NCI-H1105 (cell line): ENCODE data around the gene CSTPP1.
"Not testable (repeated sequence)": the region's sequence is repeated elsewhere in the genome, so short reads cannot be mapped to it uniquely, and the experiment has no call there.

ENCODE experiments used
- DNase-seq: peaks from one replicate; lab custom pipeline; 2025; lab: John Stamatoyannopoulos, UW

The CSTPP1 gene

GRCh38 chr11:46953093-46953492, 16.5 kb downstream of the CSTPP1 start:
- DNase-seq: no peak

GRCh38 chr11:46958777-46959176, 22.2 kb downstream of the CSTPP1 start:
- DNase-seq: no peak

GRCh38 chr11:46961041-46961440, 24.5 kb downstream of the CSTPP1 start:
- no peak for DNase-seq

GRCh38 chr11:46961886-46962285, 25.3 kb downstream of the CSTPP1 start:
- DNase-seq: not testable (repeated sequence)

GRCh38 chr11:46963844-46964243, 27.3 kb downstream of the CSTPP1 start:
- DNase-seq: no peak

GRCh38 chr11:46966773-46967172, 30.2 kb downstream of the CSTPP1 start:
- no peak for DNase-seq

- no peak for DNase-seq
Observed at GRCh38 chr11:46967962-46968361, 31.4 kb downstream of the CSTPP1 start.

- no peak for DNase-seq
Observed at GRCh38 chr11:46969379-46969778, 32.8 kb downstream of the CSTPP1 start.

- DNase-seq: no peak
Observed at GRCh38 chr11:46970913-46971625, 34.5 kb downstream of the CSTPP1 start.

- no peak for DNase-seq
Observed at GRCh38 chr11:46972343-46972742, 35.8 kb downstream of the CSTPP1 start.

- DNase-seq: no peak
Observed at GRCh38 chr11:46972821-46973220, 36.3 kb downstream of the CSTPP1 start.

GRCh38 chr11:46976182-46976854, 39.8 kb downstream of the CSTPP1 start:
- DNase-seq: no peak

- no peak for DNase-seq
Observed at GRCh38 chr11:46977038-46977813, 40.7 kb downstream of the CSTPP1 start.

- no peak for DNase-seq
Observed at GRCh38 chr11:46978005-46978491, 41.5 kb downstream of the CSTPP1 start.

GRCh38 chr11:46979358-46979757, 42.8 kb downstream of the CSTPP1 start:
- DNase-seq: no peak

GRCh38 chr11:46981436-46981835, 44.9 kb downstream of the CSTPP1 start:
- DNase-seq: no peak

- DNase-seq: no peak
Observed at GRCh38 chr11:46982797-46983452, 46.4 kb downstream of the CSTPP1 start.

- DNase-seq: no peak
Observed at GRCh38 chr11:46983598-46983997, 47.0 kb downstream of the CSTPP1 start.

GRCh38 chr11:46984548-46984947, 48.0 kb downstream of the CSTPP1 start:
- DNase-seq: no peak

GRCh38 chr11:46984987-46985386, 48.4 kb downstream of the CSTPP1 start:
- DNase-seq: no peak

GRCh38 chr11:46987183-46987582, 50.6 kb downstream of the CSTPP1 start:
- DNase-seq: no peak

GRCh38 chr11:46989810-46990487, 53.4 kb downstream of the CSTPP1 start:
- DNase-seq: not testable (repeated sequence)
